Lower lobe of right lung (tissue), 2 donors: ENCODE measurements around the gene MAGEC3. TPM values are rescaled to one million over a fixed set of nuclear protein-coding genes. Genes with fewer than 3 reads are reported as not detected.

Experiments used
- ATAC-seq, 2 donors: fragments of 200-7000 bp; cut with Tn5 transposase; one replicate each; pipeline ENCODE4 v1.9.1; 2020 to 2022; ENCODE audit warnings: mild to moderate bottlenecking in 2 of 2, moderate library complexity in 2 of 2
- DNase-seq: peaks from one replicate; pipeline ENCODE4 v3.0.0-alpha.2; 2020
- H3K27ac ChIP-seq: fragments of 200-600 bp; one replicate; pipeline ENCODE4 v1.8.0; 2022
- H3K27me3 ChIP-seq: fragments of 200-600 bp; one replicate; pipeline ENCODE4 v1.8.0; 2022; ENCODE audit warnings: low read depth
- H3K36me3 ChIP-seq: fragments of 200-600 bp; one replicate; pipeline ENCODE4 v1.8.0; 2022; ENCODE audit warnings: mild to moderate bottlenecking
- H3K4me1 ChIP-seq: fragments of 200-600 bp; one replicate; pipeline ENCODE4 v1.8.0; 2022
- H3K4me3 ChIP-seq: fragments of 200-600 bp; one replicate; pipeline ENCODE4 v1.8.0; 2022; ENCODE audit warnings: mild to moderate bottlenecking
- H3K9me3 ChIP-seq: fragments of 200-600 bp; one replicate; pipeline ENCODE4 v1.8.0; 2022
- CTCF ChIP-seq: fragments of 200-600 bp; IDR thresholded peaks from one replicate; pipeline ENCODE4 v1.8.0; 2022; ENCODE audit warnings: antibody characterized with exemption, mild to moderate bottlenecking
- intact Hi-C: fragments of 100-400 bp; cut with DNase I; formaldehyde crosslinking; loops from one replicate; pipeline ENCODE4 v1.11.0; 2022
- long read RNA-seq: library from polyadenylated mRNA; unstranded; transcript quantifications from one replicate; pipeline ENCODE4 v2.0.0, GENCODE V29; 2021
- total RNA-seq: library from RNA; stranded (reverse); fragmentation: NEBNext Ultra II Directional; extraction: Animal tissue kit (Norgen Biotek cat#: 25700); gene quantifications from one replicate; pipeline ENCODE4 v1.2.1, GENCODE V29; 2021
- donor health status: DM: no; HTN: yes; CAD: no; lungs with severe emphysema.

Gene MAGEC3
- not detected for total RNA-seq
- long read RNA-seq, result 0 reads

- TF ChIP-seq CTCF, result no peak
- Histone ChIP-seq H3K27me3 (no peaks in the 10 kb centered on the region), H3K9me3 (no peaks in the 10 kb centered on the region), H3K27ac (no peak within 1 kb of the TSS), H3K36me3 (no peaks in the 10 kb centered on the region), H3K4me1 (no peaks in the 10 kb centered on the region), H3K4me3 (no peak within 1 kb of the TSS)
- no peak for ATAC-seq
- intact Hi-C loops, result no loop called here
- DNase-seq, result no peak
Measured at GRCh38 chrX:141838016-141838415, at the start of gene MAGEC3. TSS of gene MAGEC3 (plus strand) at chrX:141838316. CDS start at chrX:141838316, 0 bp downstream.

GRCh38 chrX:141791856-141792255 lies 46.3 kb upstream of the MAGEC3 start:
- TF ChIP-seq CTCF, result no peak
- Histone ChIP-seq H3K4me3 (no peak overlapping the region), H3K36me3 (no peaks in the 10 kb centered on the region), H3K4me1 (no peaks in the 10 kb centered on the region), H3K27me3 (no peaks in the 10 kb centered on the region), H3K9me3 (no peaks in the 10 kb centered on the region), H3K27ac (no peak overlapping the region)
- ATAC-seq, result no peak
- DNase-seq, result no peak
- intact Hi-C loops, result no loop called here

GRCh38 chrX:141811438-141811837 lies 26.7 kb upstream of the MAGEC3 start:
- no peak for TF ChIP-seq CTCF
- H3K27ac ChIP-seq, result no peak overlapping the region
- no peaks in the 10 kb centered on the region for H3K9me3 ChIP-seq
- intact Hi-C loops, result no loop called here
- no peaks in the 10 kb centered on the region for H3K27me3 ChIP-seq
- no peak overlapping the region for H3K4me3 ChIP-seq
- ATAC-seq (no peak), DNase-seq (no peak)
- H3K36me3 ChIP-seq, result no peaks in the 10 kb centered on the region
- no peaks in the 10 kb centered on the region for H3K4me1 ChIP-seq

GRCh38 chrX:141814213-141814857 lies 23.8 kb upstream of the MAGEC3 start:
- intact Hi-C loops, result no loop called here
- Histone ChIP-seq H3K4me1 (no peaks in the 10 kb centered on the region), H3K27ac (no peak overlapping the region), H3K27me3 (no peaks in the 10 kb centered on the region), H3K9me3 (no peaks in the 10 kb centered on the region), H3K36me3 (no peaks in the 10 kb centered on the region), H3K4me3 (no peak overlapping the region)
- no peak for DNase-seq
- TF ChIP-seq CTCF, result no peak
- ATAC-seq, result peak; percentile 56 to 73

- Histone ChIP-seq H3K27ac (no peak overlapping the region), H3K9me3 (no peaks in the 10 kb centered on the region), H3K27me3 (no peaks in the 10 kb centered on the region), H3K4me1 (no peaks in the 10 kb centered on the region), H3K4me3 (no peak overlapping the region), H3K36me3 (no peaks in the 10 kb centered on the region)
- ATAC-seq (no peak), DNase-seq (no peak)
- intact Hi-C loops, result no loop called here
- no peak for TF ChIP-seq CTCF
Measured at GRCh38 chrX:141815904-141816303, 22.2 kb upstream of the MAGEC3 start.
